Limb (tissue), 2 donors: ENCODE data around the gene EME2.

Experiments
- DNase-seq, 2 donors: peaks; one replicate each; pipeline ENCODE4 v3.0.0-alpha.2; 2016; ENCODE audit errors: extremely low spot score in 2 of 2

Gene EME2

GRCh38 chr16:1766701-1767100 lies 5.9 kb upstream of the EME2 start:
- no peak for DNase-seq

GRCh38 chr16:1767116-1767994 lies 5.3 kb upstream of the EME2 start:
- no peak for DNase-seq

GRCh38 chr16:1768061-1768766 lies 4.4 kb upstream of the EME2 start:
- DNase-seq, result no peak

GRCh38 chr16:1768767-1769401 lies 3.7 kb upstream of the EME2 start:
- DNase-seq, result no peak

- no peak for DNase-seq
Observed at GRCh38 chr16:1769402-1770300, 3.0 kb upstream of the EME2 start.

- no peak for DNase-seq
Observed at GRCh38 chr16:1770328-1771187, 2.1 kb upstream of the EME2 start.

GRCh38 chr16:1771188-1771863 lies 1.3 kb upstream of the EME2 start, which contains the start of gene NME3:
Gene NME3, minus strand, starts transcription at chr16:1771543. Its CDS starts 9 bp downstream, at chr16:1771534.
- peak; percentile 49 to 86 for DNase-seq

- no peak for DNase-seq
Observed at GRCh38 chr16:1771864-1772361, 697 bp upstream of the EME2 start.

- peak; percentile 72 to 92 for DNase-seq
Observed at GRCh38 chr16:1772908-1773702, 495 bp downstream of the EME2 start, which contains the start of gene MRPS34. Gene MRPS34, minus strand, starts transcription at chr16:1773134. Its CDS starts 15 bp downstream, at chr16:1773119.

GRCh38 chr16:1773703-1774447 lies 1.3 kb downstream of the EME2 start:
- DNase-seq, result no peak

- no peak for DNase-seq
Observed at GRCh38 chr16:1774448-1774780, 1.8 kb downstream of the EME2 start.

GRCh38 chr16:1775006-1775845 lies 2.6 kb downstream of the EME2 start:
- no peak for DNase-seq

GRCh38 chr16:1775846-1776671 lies 3.4 kb downstream of the EME2 start:
- no peak for DNase-seq

GRCh38 chr16:1776672-1776955 lies 4.0 kb downstream of the EME2 start:
- DNase-seq, result no peak

- no peak for DNase-seq
Observed at GRCh38 chr16:1776991-1777374, 4.4 kb downstream of the EME2 start.
